DMS153 treated with DMSO at 0.1 percent for 48 hours (cell line): Measurements from ENCODE around the gene EYS.
"Not testable (repeated sequence)": the region's sequence is repeated elsewhere in the genome, so short reads cannot be mapped to it uniquely, and the experiment has no call there.

Source experiments
- DNase-seq: peaks from one replicate; lab custom pipeline; 2025; ENCODE audit not compliant: unreplicated experiment; lab: John Stamatoyannopoulos, UW

EYS gene

GRCh38 chr6:64090352-64090751 is 1616.7 kb downstream of the EYS start:
- DNase-seq: no peak

- no peak for DNase-seq
These were observed 1621.9 kb downstream of the EYS start for GRCh38 chr6:64085126-64085525.

GRCh38 chr6:64084185-64084663 is 1622.8 kb downstream of the EYS start:
- DNase-seq: no peak

- no peak for DNase-seq
These were observed 1623.8 kb downstream of the EYS start for GRCh38 chr6:64083261-64083660.

- DNase-seq: no peak
These were observed 1625.6 kb downstream of the EYS start for GRCh38 chr6:64081453-64081852.

GRCh38 chr6:64074981-64075380 is 1632.0 kb downstream of the EYS start:
- DNase-seq: no peak

- DNase-seq: no peak
These were observed 1634.3 kb downstream of the EYS start for GRCh38 chr6:64072686-64073085.

GRCh38 chr6:64064919-64065318 is 1642.1 kb downstream of the EYS start:
- DNase-seq: no peak

- DNase-seq: no peak
These were observed 1643.9 kb downstream of the EYS start for GRCh38 chr6:64062960-64063683.

- no peak for DNase-seq
These were observed 1652.2 kb downstream of the EYS start for GRCh38 chr6:64054861-64055260.

- no peak for DNase-seq
These were observed 1656.4 kb downstream of the EYS start for GRCh38 chr6:64050590-64050989.

GRCh38 chr6:64049736-64050135 is 1657.3 kb downstream of the EYS start:
- no peak for DNase-seq

GRCh38 chr6:64046746-64047208 is 1660.2 kb downstream of the EYS start:
- no peak for DNase-seq

- no peak for DNase-seq
These were observed 1665.7 kb downstream of the EYS start for GRCh38 chr6:64041373-64041772.

GRCh38 chr6:64040113-64040512 is 1666.9 kb downstream of the EYS start:
- DNase-seq: no peak

GRCh38 chr6:64037427-64037826 is 1669.6 kb downstream of the EYS start:
- no peak for DNase-seq

GRCh38 chr6:64034910-64035655 is 1671.9 kb downstream of the EYS start:
- DNase-seq: no peak

- no peak for DNase-seq
These were observed 1672.7 kb downstream of the EYS start for GRCh38 chr6:64034291-64034690.

GRCh38 chr6:64030950-64031618 is 1675.9 kb downstream of the EYS start:
- DNase-seq: not testable (repeated sequence)

- no peak for DNase-seq
These were observed 1683.3 kb downstream of the EYS start for GRCh38 chr6:64023693-64024092.

- no peak for DNase-seq
These were observed 1692.4 kb downstream of the EYS start for GRCh38 chr6:64014595-64014994.

- DNase-seq: no peak
These were observed 1694.0 kb downstream of the EYS start for GRCh38 chr6:64013011-64013410.
